HG03039 (cell line): ENCODE results near the gene CRB3.

Experiments
- ATAC-seq: cut with Tn5 transposase; IDR thresholded peaks from one replicate; pipeline ENCODE4 v1.9.1; 2021; ENCODE audit warnings: mild to moderate bottlenecking, moderate library complexity; ENCODE audit not compliant: unreplicated experiment

CRB3 gene

DNA sequence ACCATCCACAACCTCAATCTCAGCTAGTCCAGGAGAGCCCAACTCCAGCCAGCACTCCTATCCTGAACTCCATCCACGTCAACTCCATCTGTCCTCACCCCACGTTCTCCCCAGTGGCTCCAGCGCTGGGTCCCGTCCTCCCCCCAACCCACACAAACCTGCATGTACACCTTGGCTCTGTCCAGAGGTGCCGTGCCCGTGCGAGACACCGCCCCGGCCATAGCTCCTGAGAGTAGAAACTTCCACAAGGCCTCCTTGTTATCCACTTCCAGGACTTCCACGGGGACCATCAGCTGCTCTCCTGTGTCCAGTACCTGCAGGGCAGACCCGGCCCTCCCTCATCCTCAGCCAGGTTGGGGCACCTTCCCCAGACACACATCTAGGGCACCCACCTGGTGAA lies 32.2 kb upstream of the CRB3 start:
- ATAC-seq = no peak

DNA sequence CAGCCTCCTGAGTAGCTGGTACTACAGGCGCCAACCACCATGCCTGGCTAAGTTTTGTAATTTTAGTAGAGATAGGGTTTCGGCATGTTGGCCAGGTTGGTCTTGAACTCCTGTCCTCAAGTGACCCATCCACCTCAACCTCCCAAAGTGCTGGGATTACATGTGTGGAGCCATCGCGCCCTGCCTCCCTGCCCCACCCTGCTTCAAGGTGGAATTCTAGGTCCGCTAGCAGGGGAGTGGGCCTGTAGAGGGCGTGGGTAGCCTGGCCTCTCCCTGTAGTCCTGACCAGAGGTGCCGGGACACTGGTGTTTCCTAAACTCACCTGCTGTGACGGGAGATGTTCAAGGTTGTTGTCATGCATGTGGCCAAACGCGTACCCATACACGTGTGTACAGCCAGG lies 30.9 kb upstream of the CRB3 start:
- ATAC-seq = no peak

DNA sequence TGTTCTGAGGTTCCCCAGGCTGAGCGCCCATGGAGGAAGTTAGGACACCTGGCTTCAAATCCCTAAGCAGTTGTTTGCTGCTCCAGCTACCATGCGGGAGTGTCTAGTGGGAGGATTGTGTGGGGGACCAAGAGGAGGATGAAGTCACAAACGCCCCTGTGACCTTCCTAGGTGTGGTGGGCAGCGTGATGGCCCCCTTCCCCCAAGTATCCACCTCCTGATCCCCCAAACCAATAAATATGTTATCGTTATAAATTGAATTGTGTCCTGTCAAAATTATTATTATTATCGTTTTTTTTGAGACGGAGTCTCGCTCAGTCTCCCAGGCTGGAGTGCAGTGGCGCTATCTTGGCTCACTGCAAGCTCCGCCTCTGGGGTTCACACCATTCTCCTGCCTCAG lies 30.4 kb upstream of the CRB3 start, which contains the start of gene SLC25A41:
Gene SLC25A41, minus strand, starts transcription at position 101 of the 400 bp plus-strand sequence. Its CDS starts 70 bp downstream, at position 31.
- ATAC-seq = no peak

DNA sequence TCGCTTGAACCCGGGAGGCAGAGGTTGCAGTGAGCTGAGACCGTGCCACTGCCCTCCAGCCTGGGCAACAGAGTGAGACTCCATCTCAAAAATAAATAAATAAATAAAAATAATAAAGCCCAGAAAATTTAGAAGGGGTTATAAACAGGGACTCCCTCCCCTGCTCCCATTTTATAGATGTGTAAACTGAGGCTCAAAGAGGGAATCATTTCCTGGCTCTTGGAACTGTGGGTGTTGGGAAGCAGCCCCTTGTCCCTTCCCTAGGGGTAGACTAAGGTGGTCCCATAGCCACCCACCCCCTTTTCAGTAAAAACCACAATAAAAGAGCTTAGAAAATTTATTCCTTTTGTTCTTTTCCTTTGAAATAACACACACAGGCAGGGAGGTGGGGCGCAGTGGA lies 24.3 kb upstream of the CRB3 start:
- no peak for ATAC-seq

DNA sequence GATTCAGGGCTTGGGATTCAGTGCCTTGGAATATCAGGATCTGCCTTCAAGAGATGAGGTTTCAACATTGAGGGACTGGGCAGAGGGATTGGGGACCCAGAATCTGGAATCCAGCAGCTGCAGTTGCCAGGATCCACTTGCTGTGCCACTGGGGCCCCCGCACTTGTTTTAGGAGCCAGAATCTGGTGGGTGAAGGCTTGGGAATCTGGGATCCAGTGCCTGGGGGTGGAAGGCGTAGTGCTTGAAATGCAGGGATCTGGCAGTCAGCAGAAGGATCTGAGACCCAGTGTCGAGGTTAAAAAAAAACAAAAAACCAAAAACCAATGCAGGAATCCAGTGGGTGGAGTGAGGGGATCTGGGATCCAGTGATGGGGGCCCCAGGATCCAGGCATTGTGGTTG lies 23.2 kb upstream of the CRB3 start:
- no peak for ATAC-seq

DNA sequence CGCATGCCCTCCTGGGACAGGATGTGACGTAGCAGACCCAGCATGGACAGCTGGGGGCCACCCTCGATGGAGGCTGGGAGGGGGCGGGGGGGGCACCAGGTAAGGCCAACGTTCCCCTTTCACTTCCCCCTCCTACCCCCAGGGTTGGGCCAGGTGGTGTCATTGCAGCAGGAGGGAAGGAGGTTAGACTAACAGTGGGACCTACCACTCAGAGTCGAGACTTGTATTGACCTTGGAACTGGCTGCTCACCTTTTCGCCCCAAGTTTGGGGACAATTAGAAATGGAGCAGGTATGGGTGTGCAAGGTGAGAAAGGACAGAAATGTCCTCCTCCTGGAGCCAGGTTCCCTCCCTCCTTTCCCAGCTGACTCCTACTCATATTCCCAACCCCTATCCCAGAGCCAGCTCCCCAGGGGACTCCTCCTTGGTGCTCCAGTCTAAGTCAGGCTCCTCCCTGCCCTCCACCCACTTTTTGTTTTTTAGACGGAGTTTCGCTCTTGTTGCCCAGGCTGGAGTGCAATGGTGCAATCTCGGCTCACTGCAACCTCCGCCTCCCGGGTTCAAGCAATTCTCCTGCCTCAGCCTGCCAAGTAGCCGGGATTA lies 21.9 kb upstream of the CRB3 start:
- ATAC-seq = no peak

DNA sequence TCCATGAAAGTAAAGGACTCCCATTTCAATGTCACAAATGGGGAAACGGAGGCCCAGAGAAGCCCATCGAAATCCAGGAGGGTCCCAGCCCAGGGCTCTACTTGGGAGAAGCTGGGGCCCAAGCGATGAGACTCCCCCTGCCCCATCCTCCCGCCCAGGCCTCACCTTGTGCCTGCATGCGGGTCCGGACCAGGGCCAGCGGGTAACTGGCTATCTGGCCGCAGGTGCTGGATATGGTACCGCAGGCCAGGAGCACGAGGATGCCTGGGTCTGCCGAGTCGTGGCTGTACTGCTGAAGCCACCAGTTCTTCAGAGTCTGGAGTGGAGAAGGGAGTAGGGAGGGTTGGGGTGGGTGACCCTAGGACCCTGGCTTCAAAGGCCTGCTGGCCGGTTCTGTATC lies 20.1 kb upstream of the CRB3 start:
- ATAC-seq = no peak

DNA sequence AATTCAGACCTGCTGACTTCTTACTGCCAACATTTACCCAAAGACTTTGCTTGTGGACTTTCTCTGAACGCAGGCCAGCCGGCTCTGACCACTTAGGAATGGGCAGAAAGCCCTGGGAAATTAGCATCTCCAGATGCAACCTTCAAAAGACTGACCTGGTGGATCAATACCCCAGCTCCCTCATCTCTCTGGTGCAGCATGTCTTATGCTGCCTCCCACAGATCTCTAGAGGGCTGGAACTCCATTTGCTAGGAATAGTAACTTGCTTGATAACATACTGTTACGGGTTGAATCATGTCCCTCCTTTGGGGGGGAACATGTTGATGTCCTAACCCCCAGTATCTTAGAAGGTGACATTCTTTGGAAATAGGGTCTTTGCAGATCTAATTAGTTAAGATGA lies 17.6 kb upstream of the CRB3 start:
- ATAC-seq = no peak

DNA sequence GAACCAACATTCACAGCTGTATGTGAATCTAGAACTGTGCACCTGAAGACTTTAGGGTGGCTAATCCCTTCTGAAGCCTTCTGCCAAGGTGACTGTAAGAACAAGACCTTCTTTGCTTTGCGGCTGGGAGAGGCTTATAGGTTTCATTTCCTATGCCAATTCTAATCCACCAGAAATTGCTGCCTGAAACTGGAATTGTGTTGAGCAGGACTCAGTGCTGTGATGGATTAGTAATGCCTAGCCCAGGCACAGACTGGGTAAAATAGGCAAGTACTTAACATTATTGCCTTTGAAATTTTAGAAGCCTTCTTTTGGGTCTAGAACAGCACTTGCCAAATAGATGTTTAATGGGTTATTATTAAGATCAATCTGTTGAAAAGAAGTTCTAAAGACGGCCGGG lies 16.0 kb upstream of the CRB3 start:
- no peak for ATAC-seq

DNA sequence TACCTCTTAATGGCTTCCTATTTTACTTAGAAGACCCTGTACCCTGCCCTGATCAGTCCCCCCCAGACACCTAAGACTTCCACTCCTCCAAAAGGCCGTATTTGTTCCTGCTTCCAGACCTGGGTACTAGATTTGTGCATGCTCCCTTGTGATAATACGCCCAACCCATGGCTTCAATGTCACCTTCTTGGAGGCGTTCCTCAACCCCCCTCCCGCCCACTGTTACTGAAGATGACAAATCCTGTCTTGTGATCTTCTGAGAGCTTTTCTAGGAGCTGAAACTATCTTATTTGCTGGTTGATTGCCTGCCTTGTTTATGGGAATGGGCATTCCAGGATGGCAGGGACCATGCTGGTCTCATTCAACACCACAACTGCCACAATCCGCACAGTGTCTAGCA lies 13.9 kb upstream of the CRB3 start:
- no peak for ATAC-seq

DNA sequence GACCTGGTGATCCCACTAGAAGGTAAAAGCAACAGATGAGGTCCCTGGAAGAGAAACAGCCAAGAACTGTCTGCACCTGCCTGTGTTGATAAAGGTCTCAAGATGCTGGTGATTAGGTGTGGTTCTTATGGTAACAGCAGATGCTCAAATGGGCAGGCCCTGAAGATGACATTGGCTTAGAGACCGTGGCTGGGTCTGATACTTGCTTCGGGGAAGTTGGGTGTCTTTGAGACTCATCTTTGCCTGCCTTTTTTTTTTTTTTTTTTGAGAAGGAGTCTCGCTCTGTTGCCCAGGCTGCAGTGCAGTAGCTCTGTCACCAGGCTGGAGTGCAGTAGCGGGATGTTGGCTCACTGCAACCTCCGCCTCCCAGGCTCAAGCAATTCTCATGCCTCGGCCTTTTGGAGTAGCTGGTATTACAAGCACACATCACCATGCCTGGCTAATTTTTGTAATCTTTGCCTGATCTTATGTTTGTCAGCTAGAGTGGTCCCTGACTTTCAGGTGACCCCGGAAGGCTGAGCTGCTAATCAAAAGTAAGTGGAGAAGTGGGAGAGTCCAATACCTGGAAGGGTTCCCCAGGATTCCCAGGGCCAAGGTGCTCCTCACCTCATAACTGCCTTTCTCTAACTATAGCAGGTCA lies 12.4 kb upstream of the CRB3 start:
- no peak for ATAC-seq

DNA sequence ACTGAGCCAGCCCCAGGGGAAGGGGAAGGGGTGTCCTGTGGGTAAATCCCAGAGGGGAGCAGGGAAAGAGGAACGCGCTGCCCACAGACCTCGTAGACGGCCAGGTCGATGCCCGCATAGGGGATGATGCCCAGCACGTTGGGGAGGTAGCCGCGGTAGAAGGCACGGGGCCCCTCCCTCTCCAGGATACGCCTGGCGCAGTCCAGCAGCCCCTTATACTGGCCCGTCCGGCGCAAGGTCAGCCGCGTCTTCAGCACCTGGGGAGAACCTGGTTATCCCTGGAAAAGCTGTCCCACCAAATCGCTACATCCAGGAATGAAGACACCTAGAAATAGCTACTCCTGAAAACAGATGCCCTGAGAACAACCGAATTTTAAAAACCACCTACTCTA lies 11.9 kb upstream of the CRB3 start:
- ATAC-seq = no peak

DNA sequence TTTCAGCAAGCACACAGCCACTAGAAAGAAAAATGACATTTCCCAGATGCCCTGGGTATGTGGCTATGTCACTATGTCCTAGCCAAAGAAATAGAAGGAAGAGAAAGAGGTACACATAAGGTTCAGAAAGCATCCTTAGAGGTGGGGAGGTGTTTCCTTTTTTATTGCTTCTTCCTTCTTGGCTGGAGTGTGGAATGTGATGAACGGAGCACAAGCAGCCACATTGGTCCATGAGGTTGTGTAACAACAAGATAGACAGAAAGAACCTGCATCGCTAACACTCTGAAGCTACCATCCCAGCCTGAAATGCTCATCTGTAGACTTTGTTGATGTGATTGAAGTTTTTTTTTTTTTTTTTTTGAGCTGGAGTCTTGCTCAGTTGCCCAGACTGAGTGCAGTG lies 11.2 kb upstream of the CRB3 start:
- no peak for ATAC-seq

DNA sequence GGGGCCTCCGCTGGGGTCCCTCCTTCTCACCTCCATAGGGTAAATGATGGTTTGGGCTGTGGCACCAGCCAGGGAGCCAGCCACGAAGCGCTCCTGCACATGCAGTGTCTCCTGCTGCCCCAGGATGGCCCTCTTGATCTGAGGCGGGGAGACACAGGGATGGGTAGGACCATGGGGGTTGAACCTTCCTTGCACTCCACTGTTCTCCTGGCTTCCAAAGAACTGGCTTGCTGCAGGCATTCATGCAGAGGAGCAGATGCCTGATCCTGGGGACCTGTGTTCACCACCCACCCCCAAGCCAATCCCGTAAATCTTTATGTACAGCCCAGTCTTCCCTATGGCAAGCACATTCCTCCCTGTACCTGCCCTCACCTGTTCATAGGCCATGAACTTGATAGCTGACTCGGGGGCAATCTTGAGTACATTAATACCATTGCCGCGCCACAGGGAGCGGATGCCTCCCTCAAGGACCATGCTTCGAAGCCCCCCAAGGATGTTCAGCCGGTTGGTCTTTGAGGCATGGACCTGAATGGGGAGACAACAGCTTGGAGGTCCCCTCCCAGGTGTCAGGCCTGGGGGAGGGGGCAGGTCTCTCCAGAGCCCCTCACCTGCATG lies 10.0 kb upstream of the CRB3 start:
- no peak for ATAC-seq

DNA sequence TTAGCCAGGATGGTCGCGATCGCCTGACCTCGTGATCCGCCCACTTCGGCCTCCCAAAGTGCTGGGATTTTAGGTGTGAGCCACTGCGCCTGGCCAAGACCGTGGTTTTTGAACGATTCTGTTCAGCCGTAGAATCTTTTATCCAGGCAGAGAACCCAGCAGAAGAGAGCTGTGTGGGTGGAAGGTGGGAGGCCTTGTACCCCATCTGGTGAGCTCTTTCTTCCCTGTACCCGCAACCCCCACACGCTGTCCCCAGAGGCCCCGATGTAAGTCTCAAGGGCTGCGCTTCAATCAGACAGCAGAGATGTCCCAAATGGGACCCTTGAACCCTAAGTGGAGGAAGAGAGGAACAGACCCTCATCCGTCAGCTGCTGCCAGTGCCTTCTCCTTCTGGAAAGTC lies 8.1 kb upstream of the CRB3 start:
- ATAC-seq = no peak

DNA sequence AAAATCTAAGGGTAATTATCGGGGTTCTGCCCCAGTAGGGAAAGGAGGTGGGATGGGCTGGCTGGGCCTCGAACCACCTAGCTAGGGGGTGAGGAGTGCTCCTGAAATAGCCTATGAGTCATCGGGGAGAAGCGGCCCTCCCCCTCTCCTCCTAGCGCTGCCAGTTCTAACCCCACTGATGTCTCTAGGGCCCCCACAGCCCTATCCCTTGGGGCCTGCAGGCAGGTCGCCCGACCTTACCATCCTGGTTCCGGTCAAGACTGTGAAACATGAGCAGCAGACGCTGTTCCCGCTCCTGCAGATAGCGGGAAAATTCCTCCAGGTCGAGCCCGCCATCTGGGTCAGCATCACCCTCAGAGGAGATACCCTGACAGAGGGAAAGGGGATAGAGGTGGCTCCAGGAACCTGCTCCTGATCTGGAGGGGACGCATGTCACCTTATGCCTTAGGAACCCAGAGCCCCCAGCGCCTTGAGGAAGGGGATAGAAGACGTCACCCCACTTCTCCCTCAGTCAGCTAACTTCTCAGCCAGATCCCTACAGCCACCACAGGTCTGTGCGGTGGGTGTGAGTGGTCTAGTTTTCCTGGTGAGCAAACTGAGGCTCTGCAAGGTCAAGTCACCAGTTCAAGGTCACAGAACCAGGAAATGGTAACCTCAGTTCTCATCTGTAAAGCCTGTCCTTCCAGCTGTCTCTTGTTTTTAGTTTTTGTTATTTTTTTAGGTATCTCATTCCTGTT lies 5.9 kb upstream of the CRB3 start:
- no peak for ATAC-seq

DNA sequence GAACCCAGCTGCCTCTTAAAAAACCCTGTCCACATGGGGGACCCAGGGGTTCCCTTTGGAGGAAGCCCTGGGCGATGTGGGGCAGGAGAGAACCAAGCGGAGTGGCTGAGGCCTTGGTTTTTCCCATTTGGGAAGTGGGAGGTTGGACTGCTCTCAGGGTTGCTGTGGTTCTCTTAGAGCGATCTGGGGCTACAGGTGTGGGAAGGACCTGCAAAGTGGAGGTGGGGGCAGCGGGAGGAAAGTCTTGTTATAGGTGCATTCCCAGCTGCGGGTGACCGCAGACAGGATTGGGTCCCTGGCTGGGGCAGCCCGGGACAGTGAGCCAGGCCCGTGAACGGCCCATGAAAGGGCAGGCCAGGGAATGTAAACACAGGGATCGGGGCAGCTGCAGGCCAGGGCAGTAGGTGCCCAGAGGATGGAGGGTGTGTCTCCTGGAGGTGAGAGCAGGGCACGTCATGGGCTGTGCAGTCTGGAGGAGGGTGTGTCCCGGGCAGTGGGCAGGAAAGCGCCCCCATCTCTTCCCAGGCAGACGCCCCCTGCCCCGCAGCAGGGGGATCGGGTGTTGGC lies 5.3 kb upstream of the CRB3 start:
- ATAC-seq = no peak

DNA sequence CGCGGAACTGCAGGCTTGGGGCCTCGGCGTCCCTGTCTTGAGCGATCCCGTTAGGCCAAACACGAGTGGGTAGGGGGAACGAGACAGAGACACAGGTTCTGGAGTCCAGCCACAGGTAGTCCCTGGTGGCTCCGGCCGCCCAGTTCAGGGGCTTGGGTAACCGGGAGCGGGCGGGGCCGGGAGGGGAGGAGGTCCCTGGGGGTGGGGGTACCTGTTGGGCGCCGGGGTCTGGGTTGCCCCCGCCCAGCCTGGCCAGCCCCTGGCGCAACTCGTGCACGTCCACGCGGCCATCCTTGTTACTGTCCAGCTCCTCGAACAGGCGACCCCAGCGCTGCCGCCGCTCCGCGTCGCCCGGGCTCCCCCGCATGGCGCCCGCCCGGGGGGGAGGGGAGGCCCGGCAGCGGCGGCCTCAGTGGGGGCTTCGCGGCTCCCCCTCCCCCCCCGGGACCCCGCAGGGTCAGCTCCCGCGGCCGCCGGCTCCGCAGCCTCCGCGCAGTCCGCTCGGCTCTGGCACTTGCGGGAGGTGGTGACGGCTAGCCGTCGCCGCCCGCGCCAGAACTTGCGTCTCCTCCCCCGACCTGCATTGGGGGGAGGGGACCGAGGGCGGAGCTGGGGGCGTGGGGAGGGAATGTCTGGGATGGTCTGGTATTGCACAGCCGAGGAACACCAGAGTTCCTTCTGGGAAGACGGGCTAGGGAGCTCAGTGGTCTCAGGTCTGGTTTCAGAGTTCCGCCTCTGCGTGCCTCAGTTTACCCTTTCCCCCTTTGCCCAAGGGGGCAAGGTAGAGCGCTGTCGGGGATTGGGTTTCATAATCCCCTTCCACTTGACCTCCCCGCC lies 4.6 kb upstream of the CRB3 start, which contains the start of gene SLC25A23:
Gene SLC25A23, minus strand, starts transcription at position 531 of the 837 bp plus-strand sequence. Its CDS starts 164 bp downstream, at position 367.
- peak; percentile 19 for ATAC-seq

DNA sequence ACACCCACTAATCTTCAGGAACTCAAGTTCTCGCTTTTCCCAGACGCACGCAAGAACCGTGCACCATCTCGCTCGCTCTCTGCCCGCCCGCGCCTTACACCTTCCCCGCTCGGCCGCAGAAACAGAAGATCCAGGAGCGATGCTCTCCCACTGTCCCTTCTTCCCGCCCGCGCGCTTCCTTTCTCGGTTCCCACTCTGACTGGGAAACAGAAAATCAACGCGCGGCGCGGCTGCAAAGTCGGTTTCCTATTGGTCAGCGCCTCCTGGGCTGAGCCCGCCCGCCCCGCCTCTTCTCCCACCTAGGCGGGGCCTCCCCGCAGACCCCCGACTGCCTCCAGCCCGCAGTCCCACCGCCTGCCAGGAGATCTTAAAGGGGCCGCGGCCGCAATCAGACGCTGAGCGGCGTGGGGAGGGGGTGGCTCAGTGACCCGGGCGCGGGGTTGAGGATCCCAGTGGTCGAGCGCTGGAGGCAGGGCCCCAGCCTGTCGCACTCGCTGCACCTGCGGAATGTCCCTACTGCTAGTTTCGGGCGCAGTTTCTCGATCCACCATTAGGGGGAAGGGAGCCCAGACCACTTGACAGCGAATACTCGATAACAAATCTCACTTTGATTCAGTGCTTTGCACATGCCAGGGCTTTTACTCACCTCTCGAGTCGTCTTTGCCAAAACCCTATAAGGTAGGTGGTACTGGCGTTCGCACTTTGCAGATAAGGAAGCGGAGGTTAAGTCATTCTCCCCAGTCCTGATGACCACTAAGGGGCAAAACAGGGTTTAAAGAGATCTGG lies 3.8 kb upstream of the CRB3 start:
- ATAC-seq = peak; percentile 70

DNA sequence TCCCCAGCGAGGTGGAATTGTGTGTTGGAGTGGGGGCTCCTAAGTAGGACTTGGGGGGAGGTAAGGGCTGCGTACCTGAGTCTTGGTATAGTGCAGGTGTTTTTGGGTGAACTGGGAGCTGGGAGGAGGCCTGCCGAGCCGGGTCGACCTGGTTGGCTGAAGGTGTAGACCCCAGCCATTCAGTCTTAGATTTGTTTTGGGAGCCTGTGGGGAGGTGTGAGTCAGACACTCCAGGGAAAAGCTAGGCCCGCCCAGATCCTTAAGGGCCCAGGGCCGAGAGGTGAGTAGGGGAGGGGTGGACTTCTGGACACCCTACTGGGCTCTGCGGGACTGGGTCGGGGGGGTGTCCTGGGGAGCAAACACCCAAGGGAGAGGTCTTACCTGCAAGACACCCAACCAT lies 935 bp downstream of the CRB3 start:
- no peak for ATAC-seq
